T-helper 9 cell (primary cell): ENCODE results near the gene PRKCA.

Source experiments
- DNase-seq: peaks from one replicate; pipeline ENCODE4 v3.0.0-alpha.2; 2020

Gene PRKCA

GRCh38 chr17:66527335-66527734 is 224.9 kb downstream of the PRKCA start:
- DNase-seq: no peak

- no peak for DNase-seq
These were observed 229.5 kb downstream of the PRKCA start for GRCh38 chr17:66531851-66532295.

- DNase-seq: no peak
These were observed 231.2 kb downstream of the PRKCA start for GRCh38 chr17:66533572-66533971.

GRCh38 chr17:66533986-66534385 is 231.6 kb downstream of the PRKCA start:
- DNase-seq: no peak

GRCh38 chr17:66535611-66536010 is 233.2 kb downstream of the PRKCA start:
- DNase-seq: no peak

GRCh38 chr17:66537502-66537901 is 235.1 kb downstream of the PRKCA start:
- no peak for DNase-seq

- DNase-seq: no peak
These were observed 236.4 kb downstream of the PRKCA start for GRCh38 chr17:66538776-66539175.

GRCh38 chr17:66540131-66540781 is 237.8 kb downstream of the PRKCA start:
- DNase-seq: no peak

GRCh38 chr17:66541461-66542128 is 239.2 kb downstream of the PRKCA start:
- DNase-seq: no peak

- DNase-seq: no peak
These were observed 239.9 kb downstream of the PRKCA start for GRCh38 chr17:66542129-66542966.

- no peak for DNase-seq
These were observed 240.6 kb downstream of the PRKCA start for GRCh38 chr17:66542967-66543520.

- DNase-seq: no peak
These were observed 241.1 kb downstream of the PRKCA start for GRCh38 chr17:66543526-66543925.

- DNase-seq: no peak
These were observed 243.5 kb downstream of the PRKCA start for GRCh38 chr17:66545918-66546317.

- DNase-seq: no peak
These were observed 244.9 kb downstream of the PRKCA start for GRCh38 chr17:66547151-66547865.

- DNase-seq: no peak
These were observed 245.7 kb downstream of the PRKCA start for GRCh38 chr17:66548158-66548557.

GRCh38 chr17:66548659-66549310 is 246.4 kb downstream of the PRKCA start:
- DNase-seq: no peak

GRCh38 chr17:66549311-66549704 is 246.9 kb downstream of the PRKCA start:
- DNase-seq: no peak

- DNase-seq: no peak
These were observed 247.4 kb downstream of the PRKCA start for GRCh38 chr17:66549731-66550207.

- DNase-seq: no peak
These were observed 249.4 kb downstream of the PRKCA start for GRCh38 chr17:66551839-66552238.

- no peak for DNase-seq
These were observed 250.0 kb downstream of the PRKCA start for GRCh38 chr17:66552371-66552770.

- DNase-seq: no peak
These were observed 253.2 kb downstream of the PRKCA start for GRCh38 chr17:66555605-66556004.

GRCh38 chr17:66557200-66557599 is 254.8 kb downstream of the PRKCA start:
- DNase-seq: no peak
